IPS-15b (cell line): Measurements from ENCODE around the gene NT5C1B.

Source experiments
- H3K27me3 ChIP-seq: one replicate; pipeline ENCODE4 v1.6.1; 2013; ENCODE audit warnings: low read length; ENCODE audit not compliant: control insufficient read depth, insufficient read depth
- H3K36me3 ChIP-seq: one replicate; pipeline ENCODE4 v1.6.1; 2013; ENCODE audit warnings: low read length; ENCODE audit not compliant: control insufficient read depth, insufficient read depth
- H3K4me1 ChIP-seq: one replicate; pipeline ENCODE4 v1.6.1; 2013; ENCODE audit warnings: mild to moderate bottlenecking, low read length; ENCODE audit not compliant: control insufficient read depth, insufficient read depth
- H3K4me3 ChIP-seq: one replicate; pipeline ENCODE4 v1.5.1; 2013; ENCODE audit warnings: low read depth, low read length
- H3K9ac ChIP-seq: one replicate; pipeline ENCODE4 v1.6.1; 2013; ENCODE audit warnings: low read depth, mild to moderate bottlenecking, low read length
- H3K9me3 ChIP-seq: one replicate; pipeline ENCODE4 v1.6.1; 2013; ENCODE audit warnings: mild to moderate bottlenecking, low read length; ENCODE audit not compliant: control insufficient read depth, insufficient read depth

NT5C1B gene

DNA sequence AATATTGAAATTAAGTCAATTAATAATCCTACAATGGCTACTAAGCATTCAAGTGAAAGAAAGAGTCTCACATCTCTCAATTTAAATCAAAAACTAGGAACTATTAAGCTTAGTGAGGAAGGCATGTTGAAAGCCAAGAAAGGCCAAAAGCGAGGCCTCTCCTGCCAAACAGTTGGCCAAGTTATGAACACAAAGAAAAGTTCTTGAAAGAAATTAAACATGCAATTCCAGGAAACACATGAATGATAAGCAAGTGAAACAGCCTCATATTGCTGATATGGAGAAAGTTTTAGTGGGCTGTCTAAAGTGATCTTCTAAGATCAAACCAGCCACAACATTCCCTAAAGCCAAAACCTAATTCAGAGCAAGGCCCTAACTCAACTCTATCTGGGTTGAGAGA lies 40.7 kb downstream of the NT5C1B start:
- no peak overlapping the region for H3K9ac ChIP-seq
- no peak overlapping the region for H3K4me3 ChIP-seq
- H3K9me3 ChIP-seq: no peaks in the 10 kb centered on the region
- no peaks in the 10 kb centered on the region for H3K36me3 ChIP-seq
- H3K27me3 ChIP-seq: no peaks in the 10 kb centered on the region
- peaks cover 4% of the 10 kb centered on the region for H3K4me1 ChIP-seq

DNA sequence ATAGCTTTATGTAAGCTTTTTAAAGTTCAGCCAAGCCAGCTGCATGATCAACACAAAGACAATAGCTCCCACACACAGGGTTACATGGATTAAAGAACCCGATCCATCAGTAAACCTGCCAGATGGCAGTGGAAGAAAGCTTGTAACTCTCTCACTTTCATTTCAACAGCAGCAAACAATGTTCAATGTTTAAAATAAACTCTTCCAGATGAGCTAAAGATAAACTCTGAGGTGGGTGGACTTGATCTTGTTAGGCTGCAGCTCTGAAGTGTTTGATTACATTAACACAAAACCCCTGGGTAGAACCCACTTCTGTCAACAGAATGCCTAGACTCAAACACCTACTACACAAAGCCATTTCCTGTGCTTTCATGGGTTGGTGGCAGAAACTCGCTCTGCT lies 42.8 kb downstream of the NT5C1B start:
- no peak overlapping the region for H3K9ac ChIP-seq
- no peaks in the 10 kb centered on the region for H3K36me3 ChIP-seq
- H3K4me1 ChIP-seq: peaks cover 4% of the 10 kb centered on the region
- H3K9me3 ChIP-seq: no peaks in the 10 kb centered on the region
- no peaks in the 10 kb centered on the region for H3K27me3 ChIP-seq
- H3K4me3 ChIP-seq: no peak overlapping the region

DNA sequence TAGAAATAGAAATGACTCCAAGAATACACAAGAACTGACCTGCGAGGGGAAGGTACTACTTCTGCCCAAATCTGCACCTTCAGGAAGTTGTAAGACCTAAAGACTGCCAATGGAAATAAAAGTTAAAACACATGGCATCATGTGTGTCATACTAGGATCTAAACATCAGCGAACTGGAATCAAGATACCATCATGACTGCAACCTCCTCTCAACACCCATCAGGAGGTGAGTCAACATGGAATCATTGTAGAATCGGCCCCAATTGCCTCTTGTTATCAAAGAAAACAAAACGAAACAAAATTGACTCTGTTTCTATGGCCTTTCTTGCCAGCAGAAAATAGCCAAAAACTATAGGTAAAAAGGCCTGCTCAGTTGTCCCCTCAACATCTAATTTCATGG lies 44.0 kb downstream of the NT5C1B start:
- Histone ChIP-seq H3K4me1 (peaks cover 4% of the 10 kb centered on the region), H3K4me3 (no peak overlapping the region), H3K9ac (no peak overlapping the region), H3K36me3 (no peaks in the 10 kb centered on the region), H3K9me3 (no peaks in the 10 kb centered on the region), H3K27me3 (no peaks in the 10 kb centered on the region)

DNA sequence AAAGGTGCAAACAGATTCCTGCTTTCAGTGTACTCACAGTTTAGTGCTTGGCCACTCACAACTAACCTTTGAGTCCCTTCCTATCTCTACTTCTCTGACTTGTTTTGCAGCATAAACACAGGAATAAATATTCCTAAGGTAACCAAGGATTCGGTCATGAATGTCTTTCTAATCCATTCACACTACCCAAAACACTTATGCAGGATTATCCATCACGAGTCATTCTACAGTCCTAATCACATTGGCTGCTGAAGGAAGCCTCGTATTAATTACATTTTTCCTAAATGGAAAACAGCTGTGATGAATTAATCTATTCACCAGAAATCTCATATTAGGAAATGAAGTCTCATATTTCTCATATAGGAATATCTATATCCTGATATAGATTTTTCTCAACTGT lies 45.2 kb downstream of the NT5C1B start:
- H3K4me3 ChIP-seq: no peak overlapping the region
- H3K27me3 ChIP-seq: no peaks in the 10 kb centered on the region
- no peaks in the 10 kb centered on the region for H3K9me3 ChIP-seq

DNA sequence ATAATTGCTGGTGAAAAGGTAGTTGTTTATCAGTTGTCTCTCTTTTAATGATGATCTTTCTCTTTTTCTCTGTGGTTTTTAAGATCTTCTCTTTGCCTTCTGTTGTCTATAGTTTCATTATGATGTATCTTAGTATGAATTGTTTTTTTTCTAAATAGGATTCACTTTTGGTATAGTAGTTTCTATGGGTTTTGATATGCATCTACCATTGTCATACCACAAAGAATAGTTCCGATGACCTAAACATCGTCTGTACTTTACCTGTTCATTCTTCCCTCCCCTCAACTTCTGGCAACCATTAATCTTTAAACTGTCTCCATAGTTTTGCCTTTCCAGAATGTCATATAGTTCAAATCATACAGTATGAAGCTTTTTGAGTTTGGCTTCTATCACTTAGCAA lies 48.5 kb downstream of the NT5C1B start:
- no peaks in the 10 kb centered on the region for H3K36me3 ChIP-seq
- no peak overlapping the region for H3K9ac ChIP-seq
- no peaks in the 10 kb centered on the region for H3K27me3 ChIP-seq
- H3K4me1 ChIP-seq: no peaks in the 10 kb centered on the region
- H3K4me3 ChIP-seq: no peak overlapping the region
- H3K9me3 ChIP-seq: no peaks in the 10 kb centered on the region

More for the DNA sequence above, 45.2 kb downstream of the NT5C1B start:
- H3K9ac ChIP-seq: no peak overlapping the region
- peaks cover 4% of the 10 kb centered on the region for H3K4me1 ChIP-seq
- H3K36me3 ChIP-seq: no peaks in the 10 kb centered on the region

DNA sequence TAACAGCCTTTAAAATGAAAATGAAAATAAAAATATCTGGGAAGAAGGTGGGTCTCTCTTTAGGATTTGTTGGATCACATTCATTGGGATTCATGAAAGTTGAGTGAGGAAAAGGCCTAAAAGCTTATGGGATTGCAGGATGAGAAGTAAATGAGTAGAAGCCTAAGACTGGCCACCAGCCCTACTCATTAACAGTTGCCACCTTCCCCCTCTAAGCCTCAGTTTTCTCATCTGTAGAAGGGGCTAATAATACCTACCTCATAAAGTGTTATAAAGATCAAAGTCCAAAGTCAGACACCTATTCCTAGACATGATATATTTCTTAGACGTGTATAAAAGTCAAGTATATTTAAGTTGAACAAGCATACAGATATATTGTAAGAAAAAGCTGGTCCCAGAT lies 52.7 kb downstream of the NT5C1B start:
- no peak overlapping the region for H3K9ac ChIP-seq
- no peaks in the 10 kb centered on the region for H3K36me3 ChIP-seq
- H3K27me3 ChIP-seq: no peaks in the 10 kb centered on the region
- H3K9me3 ChIP-seq: no peaks in the 10 kb centered on the region
- no peaks in the 10 kb centered on the region for H3K4me1 ChIP-seq
- H3K4me3 ChIP-seq: no peak overlapping the region

DNA sequence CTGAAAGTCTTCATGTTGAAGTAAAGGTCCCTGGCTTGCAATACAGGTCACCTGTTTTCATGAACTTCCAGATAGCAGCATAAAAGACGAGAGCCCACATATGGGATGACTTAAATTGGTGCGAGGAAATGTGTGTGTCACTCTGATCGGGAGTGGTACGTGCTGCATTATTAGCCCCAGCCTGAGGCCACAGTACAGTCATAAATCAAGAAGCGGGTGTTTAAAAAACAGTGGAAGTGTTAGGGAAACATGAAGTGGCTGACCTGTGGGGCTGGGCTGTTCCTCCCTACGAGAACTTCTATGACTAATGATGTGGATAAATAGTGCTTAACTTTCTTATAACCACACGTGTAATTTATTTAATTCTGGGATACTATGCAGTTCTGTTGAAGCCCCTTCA lies 53.3 kb downstream of the NT5C1B start:
- Histone ChIP-seq H3K36me3 (no peaks in the 10 kb centered on the region), H3K9me3 (no peaks in the 10 kb centered on the region), H3K27me3 (no peaks in the 10 kb centered on the region), H3K4me1 (no peaks in the 10 kb centered on the region), H3K9ac (no peak overlapping the region), H3K4me3 (no peak overlapping the region)

DNA sequence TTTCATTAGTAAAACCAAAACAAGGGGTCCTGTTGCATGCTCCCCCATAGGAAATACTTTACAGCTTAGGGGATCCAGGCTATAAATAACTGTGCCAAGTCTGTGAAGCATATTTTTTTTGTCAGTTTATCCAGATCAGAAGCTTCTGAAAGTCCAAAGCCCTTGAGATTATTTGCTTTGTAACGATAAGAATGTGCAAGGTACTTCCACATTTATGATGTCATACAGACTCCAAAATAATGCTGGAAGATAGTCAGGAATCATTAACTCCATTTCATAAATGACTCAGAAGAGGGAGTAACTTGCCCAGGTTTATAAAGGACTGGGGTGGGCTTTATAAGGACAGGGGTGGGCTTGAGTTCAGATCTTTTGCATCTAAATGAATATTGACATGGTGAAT lies 58.2 kb downstream of the NT5C1B start:
- Histone ChIP-seq H3K9ac (no peak overlapping the region), H3K4me3 (no peak overlapping the region), H3K9me3 (no peaks in the 10 kb centered on the region), H3K4me1 (no peaks in the 10 kb centered on the region), H3K36me3 (no peaks in the 10 kb centered on the region), H3K27me3 (no peaks in the 10 kb centered on the region)

DNA sequence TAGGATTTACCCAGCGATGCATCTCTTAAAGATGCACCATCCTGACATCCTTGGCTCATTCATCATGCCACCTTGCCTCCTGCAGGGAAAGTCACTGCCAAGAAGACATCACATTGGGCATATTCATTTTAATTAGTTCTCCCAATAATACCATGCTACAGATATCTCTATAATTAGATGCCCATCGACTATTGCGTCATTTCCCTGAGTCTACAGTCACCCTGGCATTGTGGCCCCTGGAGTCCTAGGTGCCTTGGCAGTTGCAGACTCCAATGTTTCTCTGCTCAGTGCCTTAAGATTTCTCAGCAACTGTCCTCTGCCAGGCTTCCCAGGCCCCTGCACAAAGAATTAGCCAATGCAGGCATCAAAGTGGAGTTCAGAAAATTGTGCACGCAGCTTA lies 61.5 kb downstream of the NT5C1B start:
- no peaks in the 10 kb centered on the region for H3K27me3 ChIP-seq
- H3K4me1 ChIP-seq: no peaks in the 10 kb centered on the region
- no peak overlapping the region for H3K9ac ChIP-seq
- H3K4me3 ChIP-seq: no peak overlapping the region
- H3K36me3 ChIP-seq: no peaks in the 10 kb centered on the region
- H3K9me3 ChIP-seq: no peaks in the 10 kb centered on the region

DNA sequence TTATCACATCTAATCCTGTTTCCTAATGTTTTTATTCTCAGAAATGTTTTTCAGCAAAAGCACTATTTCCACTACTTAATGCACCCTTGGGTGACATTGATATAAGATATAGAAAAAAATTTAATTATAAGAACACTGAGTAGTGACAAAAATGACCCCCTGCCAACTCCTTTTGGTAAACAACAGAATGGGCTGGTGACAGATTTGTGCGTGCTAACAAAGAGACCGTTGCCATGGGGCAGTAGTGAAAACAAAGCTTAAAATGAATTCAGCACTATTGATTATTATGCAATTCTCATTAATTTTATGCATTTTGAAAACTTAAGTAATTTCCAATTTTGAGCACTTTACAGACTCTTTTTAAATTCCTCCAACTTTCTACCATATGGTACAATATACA lies 62.0 kb downstream of the NT5C1B start:
- Histone ChIP-seq H3K9ac (no peak overlapping the region), H3K4me1 (no peaks in the 10 kb centered on the region), H3K9me3 (no peaks in the 10 kb centered on the region), H3K4me3 (no peak overlapping the region), H3K36me3 (no peaks in the 10 kb centered on the region), H3K27me3 (no peaks in the 10 kb centered on the region)

DNA sequence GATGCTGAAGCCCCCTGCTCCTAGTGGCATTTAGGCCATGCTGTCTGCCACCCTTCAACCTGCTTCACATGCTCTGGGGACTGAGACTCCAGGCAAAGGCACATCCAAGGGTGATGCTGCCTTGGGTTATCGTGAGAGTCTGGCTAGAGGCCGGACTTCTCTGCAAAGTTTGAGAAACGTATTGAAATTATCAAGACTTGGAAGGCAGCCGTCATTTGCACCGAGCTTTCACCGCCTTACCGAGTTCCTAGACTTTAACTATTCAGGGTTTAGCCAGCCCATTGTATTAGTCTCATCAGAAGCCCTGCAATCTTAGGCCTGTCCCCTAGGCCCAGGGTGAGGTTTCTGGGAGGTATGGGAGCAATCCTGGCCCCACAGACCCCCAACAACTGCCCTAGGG lies 62.9 kb downstream of the NT5C1B start:
- H3K4me1 ChIP-seq: no peaks in the 10 kb centered on the region
- H3K9me3 ChIP-seq: no peaks in the 10 kb centered on the region
- H3K4me3 ChIP-seq: no peak overlapping the region
- H3K36me3 ChIP-seq: no peaks in the 10 kb centered on the region
- no peak overlapping the region for H3K9ac ChIP-seq
- no peaks in the 10 kb centered on the region for H3K27me3 ChIP-seq

DNA sequence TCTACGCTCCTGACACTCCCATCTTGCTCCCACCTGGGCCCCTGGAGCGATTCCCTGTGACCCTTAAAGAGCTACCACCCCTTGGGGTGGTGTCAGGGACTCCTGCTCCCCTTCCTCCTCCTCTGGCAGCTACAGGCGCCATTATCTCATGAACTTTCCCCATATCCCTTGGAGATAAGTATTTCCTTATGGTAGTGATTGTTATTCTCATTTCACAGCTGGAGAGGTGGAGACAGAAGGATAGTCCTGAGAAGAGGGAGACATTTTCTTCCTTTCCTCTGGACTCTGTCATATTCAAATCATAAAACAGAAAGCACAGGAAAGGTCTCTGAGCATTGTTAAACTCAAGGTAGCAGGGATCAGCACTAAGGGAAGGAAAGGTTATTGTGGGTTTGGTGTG lies 63.5 kb downstream of the NT5C1B start:
- no peaks in the 10 kb centered on the region for H3K9me3 ChIP-seq
- H3K27me3 ChIP-seq: no peaks in the 10 kb centered on the region
- no peaks in the 10 kb centered on the region for H3K4me1 ChIP-seq
- H3K4me3 ChIP-seq: no peak overlapping the region
- H3K36me3 ChIP-seq: no peaks in the 10 kb centered on the region
- no peak overlapping the region for H3K9ac ChIP-seq

DNA sequence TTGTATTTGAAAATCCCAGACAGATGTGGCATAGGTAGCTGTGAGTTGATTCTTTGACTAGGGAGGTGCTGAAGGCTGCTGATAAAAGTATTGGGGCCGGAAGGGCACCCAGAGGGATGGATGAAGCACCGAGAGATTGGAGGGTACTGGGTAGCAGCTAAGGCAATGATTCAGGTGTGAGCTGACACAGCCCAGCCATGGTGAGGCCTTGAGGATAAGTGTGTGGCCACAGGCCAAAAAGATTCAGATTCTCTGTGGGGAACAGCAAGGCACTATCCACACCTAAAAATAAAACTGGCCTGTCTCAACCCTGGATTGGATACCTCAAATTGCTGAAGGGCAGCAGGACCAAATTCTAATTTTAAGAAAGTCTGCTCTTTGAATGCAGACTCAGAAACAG lies 64.1 kb downstream of the NT5C1B start:
- Histone ChIP-seq H3K27me3 (no peaks in the 10 kb centered on the region), H3K4me3 (no peak overlapping the region), H3K4me1 (no peaks in the 10 kb centered on the region), H3K36me3 (no peaks in the 10 kb centered on the region), H3K9me3 (no peaks in the 10 kb centered on the region), H3K9ac (no peak overlapping the region)
